ENCODE results near the gene EXOC6.

DNA sequence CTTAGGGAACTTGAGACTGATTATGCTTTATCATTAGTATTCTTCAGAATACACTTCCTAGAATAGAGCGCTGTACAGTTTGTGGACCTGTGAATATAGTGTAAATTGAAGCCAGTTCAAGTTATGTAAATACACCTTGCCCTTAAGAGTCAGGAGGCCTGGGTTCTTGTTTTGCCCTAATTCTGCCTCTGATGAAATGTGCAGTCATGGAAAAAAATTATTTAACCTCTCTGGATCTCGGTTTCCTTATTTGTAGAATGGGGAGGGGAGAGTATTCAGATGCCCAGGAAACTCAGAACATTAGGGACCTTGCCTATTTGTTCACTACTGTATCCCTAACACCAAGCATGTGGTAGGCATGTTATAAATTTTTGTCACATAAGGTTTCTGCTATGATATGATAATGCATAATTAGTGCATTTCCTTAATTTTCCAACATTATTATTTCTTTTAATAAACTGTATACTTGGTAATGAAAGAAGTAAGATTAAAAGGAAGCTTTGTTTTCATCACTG is 1.3 kb downstream of the EXOC6 start:
- TF ChIP-seq GATA2 (IDR thresholded peaks at IDR 0.05; ENCODE audit: low read depth, low read length) (no peak), GATA3 (IDR thresholded peaks at IDR 0.05; ENCODE audit: low read depth, low read length) (no peak)
